Activated CD8-positive, alpha-beta memory T cell treated with anti-CD3 and anti-CD28 coated beads for 24 hours (primary cell): Measurements from ENCODE around the gene DTL.

Source experiments
- DNase-seq: peaks from one replicate; pipeline ENCODE4 v3.0.0-alpha.2; 2020

Gene DTL

DNA sequence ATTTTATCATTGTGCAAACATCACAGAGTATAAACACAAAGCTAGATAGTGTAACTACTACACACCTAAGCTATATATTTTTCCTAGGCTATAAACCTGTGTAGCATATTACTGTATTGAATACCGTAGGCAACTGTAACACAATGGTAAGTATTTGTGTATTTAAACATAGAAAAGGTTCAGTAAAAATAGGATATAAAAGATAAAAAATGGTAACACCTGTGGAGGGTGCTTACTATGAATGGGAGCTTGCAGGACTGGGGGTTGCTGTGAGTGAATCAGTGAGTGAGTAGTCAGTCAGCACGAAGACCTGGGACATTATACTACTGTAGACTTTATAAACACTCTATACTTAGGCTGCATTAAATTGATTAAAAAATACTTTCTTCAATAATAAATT, 4.1 kb downstream of the DTL start:
- no peak for DNase-seq

DNA sequence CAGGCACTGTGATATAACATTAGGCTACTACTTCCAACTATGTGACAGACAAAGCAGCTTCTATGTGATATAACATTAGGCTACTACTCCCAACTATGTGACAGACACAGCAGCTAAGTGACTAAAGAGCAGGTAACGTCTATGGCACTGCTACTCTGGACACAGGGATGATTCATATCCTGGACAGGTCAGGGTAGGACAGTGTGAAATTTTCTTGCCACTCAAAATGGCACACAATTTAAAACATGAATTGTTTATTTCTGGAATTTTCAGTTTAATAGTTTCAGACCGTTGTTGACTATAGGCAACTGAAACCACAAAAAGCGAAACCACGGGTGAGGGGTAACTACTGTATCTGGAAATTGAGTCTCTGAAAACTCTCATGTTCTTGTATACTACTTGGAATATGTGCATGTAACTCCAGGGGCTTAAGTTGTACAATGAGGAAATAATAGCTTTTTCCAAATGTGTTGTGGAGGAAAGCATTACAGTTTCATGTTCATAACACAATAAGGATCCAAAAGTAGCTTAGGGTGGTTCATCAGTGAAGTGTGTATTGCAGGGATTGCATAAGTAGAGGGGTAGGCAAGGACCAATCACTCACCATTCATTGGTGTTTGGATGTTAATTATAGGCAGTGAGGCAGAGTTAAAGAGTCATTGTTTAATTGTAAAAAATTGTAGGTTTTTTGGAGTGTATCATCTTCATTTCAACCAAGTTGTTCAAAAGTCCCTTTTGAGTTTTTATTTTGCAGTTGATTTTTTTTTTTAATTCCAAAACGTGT, 5.3 kb downstream of the DTL start:
- no peak for DNase-seq

DNA sequence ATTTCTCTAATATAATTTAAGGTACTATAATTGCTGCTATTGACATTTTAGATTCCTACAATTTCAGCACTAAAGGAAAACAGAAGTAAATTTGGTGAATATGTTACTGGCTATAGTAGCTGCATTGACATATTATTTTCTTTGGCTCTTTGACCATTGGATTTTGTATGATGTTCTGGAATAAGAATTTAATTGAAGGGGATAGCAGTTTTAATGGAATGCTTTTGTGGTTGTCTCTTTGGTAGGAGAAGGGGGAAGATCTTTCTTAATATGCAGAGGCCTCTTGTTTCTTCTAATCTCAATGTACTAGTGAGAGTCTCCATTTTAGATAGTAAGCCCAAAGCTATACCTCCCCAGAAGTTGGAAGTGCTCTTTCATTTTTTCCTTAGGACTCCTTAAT, 6.9 kb downstream of the DTL start:
- DNase-seq: no peak

DNA sequence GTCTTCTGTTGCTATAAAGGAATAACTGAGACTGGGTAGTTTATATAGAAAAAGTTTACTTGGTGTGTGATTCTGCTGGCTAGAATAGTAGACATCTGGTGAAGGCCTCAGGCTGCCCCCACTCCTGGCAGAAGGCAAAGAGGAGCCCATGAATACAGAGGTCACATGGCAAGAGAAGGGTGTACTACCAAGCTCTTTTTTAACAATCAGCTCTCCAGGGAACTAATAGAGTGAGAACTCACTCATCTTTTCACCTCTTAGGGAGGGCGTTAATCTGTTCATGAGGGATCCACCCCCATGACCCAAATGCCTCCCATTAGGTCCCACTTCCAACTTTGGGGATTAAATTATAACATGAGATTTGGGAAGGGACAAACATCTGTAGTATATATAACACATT, 9.3 kb downstream of the DTL start:
- no peak for DNase-seq

DNA sequence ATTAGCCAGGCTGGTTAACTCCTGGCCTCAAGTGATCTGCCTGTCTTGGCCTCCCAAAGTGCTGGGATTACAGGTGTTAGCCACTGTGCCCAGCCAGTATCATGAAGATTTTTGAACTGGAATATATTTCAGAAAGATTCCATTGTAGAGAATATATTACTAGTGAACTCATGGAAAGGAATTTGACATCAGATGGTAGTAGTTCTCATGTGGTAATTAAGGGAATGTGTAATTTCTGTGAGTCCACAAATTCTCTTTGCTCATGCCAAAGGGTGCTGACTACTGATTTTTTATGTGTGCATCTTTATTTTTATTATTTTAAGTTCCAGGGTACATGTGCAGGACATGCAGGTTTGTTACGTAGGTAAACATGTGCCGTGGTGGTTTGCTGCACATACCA, 10.4 kb downstream of the DTL start:
- no peak for DNase-seq

DNA sequence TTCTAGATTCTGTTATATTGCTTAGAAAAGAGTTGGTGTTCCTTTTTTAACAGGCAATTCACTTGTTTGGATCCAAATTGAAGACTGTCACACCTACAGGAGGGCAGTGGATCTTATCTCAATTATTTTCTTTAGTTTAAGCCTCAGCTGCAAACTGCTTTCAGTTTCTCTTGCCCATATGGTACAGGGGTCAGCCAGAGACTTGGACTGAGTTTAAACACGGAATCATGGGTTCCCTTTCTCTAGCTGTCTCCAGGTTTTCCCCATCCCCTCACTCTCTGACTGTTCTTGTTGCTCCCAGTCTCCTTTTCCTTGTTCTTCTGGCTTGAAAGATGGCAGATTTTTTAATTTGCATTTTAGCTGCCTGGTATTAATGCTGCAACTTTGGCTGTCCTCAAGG, 18.4 kb downstream of the DTL start:
- DNase-seq: no peak

DNA sequence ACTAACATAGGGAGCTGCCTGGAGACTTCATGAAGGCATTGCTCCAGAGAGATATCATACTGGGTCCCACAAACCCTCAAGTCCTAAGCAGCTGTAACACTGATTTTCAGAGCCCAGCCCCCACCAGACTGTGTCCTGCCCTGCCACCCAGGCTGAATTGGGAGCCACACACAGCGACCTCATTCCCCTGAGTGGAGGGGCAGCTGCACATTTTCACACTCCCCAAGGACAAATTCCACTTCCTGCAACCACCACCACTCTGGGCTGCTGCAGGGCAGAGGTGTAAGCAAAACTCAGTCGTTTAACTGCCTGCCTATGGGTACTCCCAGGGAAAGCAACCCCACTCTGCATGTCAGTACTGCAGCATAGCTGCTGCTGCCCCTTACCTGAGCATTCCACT, 19.8 kb downstream of the DTL start:
- no peak for DNase-seq

DNA sequence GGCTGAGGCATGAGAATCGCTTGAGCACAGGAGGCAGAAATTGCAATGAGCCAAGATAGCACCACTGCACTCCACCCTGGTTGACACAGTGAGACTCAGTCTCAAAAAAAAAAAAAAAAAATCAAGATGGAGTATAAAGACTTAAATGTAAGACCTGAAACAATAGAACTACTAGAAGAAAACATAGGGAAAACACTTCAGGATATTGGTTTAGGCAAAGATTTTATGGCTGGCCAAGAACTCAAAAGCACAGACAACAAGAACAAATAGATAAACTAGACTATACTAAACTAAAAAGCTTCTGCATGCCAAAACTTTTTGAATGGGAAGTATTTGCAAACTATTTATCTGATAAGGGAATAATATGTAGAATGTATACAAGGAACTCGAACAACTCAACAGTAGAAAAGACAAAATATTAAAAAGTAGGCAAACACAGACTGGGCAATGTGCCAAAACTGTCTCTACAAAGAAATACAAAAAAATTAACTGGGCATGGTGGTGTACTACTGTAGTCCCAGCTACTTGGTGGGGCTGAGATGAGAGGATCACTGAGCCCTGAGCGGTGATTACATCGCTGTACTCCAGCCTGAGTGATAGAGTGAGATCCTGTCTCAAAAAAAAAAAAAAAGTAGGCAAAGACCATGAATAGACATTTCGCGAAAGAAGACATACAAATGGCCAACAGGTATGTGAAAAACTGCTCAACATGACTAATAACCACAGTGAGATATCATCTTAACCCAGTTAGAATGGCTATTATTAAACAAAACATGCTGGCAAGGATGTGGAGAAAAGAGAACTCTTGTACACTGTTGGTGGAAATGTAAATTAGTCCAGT, 25.3 kb downstream of the DTL start:
- DNase-seq: no peak

DNA sequence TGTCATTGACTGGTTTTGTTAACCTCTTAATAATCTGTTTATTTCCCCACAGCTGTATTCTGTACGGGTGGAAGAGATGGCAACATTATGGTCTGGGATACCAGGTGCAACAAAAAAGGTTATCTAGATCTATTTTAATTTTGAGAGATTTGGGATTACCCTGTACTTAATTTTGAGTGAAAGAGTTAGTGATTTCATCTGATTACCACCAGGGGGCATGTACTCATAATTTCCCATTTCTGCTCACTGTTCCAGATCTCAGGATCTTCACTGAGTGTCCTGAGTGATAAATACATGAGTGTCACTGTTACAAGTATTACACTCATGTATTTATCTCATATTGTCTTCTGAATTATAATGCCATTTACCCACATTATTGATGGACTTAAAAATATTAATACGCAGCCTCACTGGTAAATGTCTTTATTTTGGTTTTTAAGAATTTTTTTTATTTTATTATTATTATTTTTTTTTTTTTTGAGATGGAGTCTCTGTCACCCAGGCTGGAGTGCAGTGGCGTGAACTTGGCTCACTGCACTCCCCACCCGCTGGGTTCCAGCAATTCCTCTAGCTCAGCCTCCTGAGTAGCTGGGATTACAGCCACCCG, 27.4 kb downstream of the DTL start:
- no peak for DNase-seq

DNA sequence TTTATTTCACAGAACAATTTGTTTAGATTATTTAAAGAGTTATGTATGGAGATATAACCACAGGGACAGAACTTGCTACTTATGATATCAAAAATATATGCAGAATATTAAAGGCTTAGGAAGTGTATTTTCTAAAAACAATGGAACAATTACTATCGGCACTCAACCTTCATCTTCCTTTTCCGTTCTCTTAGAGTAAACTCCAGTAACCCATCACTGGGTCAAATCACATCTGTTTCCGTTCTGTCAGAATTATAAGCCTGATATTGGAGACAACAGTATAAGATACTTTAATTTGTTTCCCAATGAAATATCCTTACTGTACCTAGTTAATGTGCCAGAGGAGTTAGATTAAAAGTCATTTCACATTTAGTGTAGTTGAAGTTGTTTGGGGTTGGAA, 32.2 kb downstream of the DTL start:
- DNase-seq: no peak

DNA sequence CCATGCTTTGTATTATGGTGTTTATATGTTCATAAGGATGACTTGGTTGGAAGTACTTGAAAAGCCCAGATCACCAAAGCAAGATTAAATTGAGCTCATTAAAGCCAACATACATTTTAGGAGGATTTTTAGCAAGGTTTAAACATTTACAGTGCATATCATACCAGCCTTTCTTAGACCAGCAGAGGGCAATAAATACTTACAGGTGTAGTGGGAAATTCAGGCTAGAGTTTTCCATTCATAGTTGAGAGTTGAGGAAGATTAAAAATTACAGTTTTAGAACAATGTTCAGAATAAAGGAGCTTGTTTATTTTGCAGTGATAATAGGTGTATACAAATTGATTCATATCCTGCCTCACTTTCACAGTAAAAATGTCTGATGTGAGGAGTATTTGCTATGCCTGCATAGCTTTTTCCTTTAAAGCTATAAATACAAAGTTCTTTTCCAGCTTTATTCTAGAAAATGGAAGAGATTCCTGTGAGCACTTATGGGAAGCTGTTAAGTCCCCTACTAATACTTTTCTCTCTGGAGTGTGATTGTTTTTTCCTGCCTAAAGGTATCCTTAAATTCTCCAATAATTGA, 35.3 kb downstream of the DTL start:
- DNase-seq: no peak

DNA sequence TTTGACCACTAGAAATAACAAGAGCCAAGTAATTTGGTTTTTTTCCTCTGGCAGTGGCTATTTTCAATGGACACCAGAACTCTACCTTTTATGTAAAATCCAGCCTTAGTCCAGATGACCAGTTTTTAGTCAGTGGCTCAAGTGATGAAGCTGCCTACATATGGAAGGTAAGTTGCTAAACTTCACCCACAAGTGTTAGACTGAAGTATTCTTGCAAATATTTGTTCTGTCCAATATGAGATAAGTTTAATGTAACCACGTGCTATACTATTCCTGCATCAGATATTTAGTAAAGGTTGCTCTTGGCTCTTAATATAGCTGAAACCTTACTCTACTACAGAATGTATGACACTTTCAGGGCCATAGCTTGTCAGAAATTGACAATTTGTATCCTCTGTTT, 36.5 kb downstream of the DTL start:
- DNase-seq: no peak

DNA sequence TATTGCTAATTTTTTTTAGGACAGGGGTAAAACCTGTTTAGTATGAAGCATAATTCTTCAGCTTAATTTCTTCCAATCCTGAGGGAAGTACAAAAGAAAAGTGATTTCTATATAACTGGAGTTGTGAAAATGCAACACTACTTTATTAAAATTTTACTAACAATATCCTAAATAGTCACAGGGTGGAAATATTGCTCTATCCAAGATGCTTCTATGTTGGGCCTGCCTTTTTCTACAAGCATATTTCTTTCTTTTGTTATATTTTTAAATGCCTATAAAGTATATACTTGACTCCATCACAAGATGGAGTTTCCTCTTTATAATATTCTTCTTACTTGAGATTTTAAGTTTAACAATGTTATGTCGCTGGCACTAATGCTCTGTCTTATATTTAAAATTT, 37.9 kb downstream of the DTL start:
- no peak for DNase-seq

DNA sequence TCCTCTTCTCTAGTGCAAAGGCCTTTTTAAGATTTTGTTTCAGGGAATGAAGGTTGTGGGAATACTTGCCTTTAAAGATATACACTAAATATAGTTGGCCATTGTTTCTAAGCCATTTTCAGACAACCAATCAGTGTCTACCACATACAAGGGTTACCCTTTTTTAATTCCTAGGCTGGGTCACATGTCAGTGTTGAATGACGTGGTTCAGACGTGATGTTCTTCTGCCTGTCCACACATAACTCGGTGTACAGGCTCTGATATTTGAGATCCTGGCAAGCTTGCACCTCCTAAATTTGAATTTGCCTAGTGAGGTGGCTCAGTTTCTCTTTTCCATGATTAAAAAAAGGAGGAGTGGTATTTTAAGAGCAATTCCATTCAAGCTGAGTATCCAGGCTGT, 38.8 kb downstream of the DTL start:
- DNase-seq: no peak

DNA sequence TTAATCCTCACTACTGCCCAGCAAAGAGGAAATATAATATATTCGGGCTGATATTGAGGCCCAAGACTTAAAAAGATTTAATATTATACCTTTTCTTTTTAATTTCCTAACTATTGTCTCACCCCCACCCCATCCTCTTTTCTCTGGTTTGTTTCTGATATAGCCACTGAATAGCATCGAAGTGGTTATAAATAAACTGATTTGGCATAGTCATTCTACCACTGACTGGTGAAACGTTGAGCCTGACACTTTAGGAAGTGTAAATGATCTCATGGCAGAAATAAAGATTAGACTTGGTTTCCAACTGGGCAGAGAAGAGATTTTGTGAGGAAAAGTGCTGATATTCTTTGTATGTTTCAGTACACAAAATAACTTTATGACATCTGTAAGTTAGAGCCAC, 39.3 kb downstream of the DTL start:
- DNase-seq: no peak

DNA sequence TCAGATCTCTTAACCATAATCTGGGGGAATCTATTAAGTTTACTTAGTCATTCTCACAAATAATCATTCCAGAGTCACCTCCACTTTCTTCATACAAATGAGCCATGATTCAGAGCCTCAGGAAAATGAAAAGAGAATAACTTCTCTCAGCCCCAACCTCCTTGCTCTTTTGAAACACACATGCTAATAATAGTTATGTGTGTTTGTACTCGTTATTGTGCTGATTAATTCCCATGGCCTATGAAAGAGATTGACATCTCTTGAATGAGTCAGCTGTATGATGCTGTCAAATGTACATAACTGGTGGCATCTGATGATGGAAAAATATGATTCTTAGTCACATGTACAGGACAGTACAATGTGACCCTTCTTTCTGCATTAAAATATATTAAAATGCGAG, 41.5 kb downstream of the DTL start:
- DNase-seq: no peak

DNA sequence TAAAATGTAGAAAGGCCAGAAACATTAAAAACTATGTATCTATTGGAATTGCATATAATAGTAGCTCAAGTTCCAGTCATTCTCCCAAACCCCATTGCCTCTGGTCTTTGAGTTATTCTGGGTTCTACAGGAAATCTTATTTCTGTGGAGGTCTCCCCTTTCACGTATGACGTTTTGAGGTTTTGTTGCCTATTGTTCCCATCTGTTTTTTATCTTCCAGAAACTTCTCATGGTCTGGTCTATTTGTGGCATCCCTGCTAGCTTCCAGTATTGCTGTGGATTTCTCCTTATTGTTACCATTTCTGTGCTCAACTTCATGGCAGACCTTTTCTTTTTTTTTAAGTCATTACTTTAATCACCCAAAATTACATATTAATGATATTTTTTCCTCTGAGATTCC, 43.3 kb downstream of the DTL start:
- DNase-seq: no peak

DNA sequence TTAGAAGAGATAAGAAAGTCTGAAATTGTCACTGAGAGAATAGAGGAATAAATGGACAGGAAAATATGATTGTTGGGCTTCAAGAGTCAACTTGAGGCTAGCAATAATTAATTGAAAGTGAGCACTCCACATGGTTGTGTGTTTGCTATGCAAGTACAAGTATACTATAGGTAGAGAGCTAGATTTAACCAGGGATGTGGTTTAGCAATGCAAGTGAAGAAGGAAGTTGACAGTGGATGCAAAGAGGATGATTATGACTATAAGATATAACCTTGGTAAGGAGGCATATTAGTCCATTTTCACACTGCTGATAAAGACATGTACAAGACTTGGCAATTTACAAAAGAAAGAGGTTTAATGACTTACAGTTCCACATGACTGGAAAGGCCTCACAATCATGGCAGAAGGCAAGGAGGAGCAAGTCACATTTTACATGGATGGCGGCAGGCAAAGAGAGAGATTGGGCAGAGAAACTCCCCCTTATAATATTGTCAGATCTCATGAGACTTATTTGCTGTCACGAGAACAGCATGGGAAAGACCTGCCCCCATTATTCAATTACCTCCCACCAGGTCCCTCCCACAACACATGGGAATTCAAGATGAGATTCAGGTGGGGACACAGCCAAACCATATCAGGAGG, 47.3 kb downstream of the DTL start:
- DNase-seq: no peak

DNA sequence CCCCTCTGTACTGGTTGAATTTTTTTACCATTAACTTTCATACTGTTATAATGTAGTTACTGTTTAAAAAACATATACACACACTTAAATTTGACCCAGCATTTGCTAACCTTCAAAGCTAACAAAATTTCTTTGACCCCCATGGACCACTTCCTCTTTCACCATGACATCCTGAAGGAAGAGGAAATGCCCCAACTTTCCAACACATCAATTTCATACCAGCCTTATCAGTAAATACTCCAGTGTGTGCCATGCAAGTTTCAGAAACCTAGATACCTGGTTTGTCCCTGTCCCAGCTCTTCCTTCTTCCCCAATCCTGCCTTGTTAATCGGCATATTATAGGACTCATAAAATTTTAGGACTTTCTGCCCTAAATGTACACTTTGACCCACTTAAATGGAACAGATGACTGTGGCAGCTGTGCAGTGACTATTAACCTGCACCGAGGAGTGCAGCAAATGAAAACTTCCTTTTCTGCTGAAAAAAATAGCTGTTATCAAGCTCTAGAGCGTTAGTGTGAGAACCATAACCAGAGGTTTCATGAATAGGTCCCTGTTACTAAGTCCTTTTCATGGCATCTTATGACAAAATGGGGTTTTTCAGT, 54.1 kb downstream of the DTL start:
- no peak for DNase-seq

DNA sequence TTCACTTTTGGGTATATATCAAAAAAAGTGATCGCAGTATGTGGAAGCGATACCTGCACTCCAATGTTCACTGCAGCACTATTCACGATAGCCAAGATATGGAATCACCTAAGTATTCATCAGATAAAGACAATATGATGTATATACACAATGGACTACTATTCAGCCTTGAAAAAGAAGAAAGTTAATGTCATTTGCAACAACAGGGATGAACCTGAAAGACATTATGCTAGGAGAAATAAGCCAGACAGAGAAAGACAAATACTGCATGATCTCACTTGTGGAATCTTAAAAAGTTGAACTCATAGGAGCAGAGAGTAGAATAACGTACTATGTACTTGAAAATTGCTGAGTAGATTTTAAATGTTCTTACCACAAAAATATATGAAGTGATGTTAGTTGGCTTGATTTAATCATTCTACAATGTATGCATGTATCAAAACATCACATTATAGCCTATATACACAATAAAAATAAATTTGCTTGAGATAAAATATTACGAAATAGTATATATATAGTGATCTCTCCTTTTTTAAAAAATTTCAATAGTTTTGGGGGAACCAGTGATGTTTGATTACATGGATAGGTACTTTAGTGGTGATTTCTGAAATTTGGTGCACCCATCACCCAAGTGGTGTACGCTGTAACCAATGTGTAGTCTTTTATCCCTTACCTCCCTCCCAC, 56.0 kb downstream of the DTL start:
- DNase-seq: no peak

DNA sequence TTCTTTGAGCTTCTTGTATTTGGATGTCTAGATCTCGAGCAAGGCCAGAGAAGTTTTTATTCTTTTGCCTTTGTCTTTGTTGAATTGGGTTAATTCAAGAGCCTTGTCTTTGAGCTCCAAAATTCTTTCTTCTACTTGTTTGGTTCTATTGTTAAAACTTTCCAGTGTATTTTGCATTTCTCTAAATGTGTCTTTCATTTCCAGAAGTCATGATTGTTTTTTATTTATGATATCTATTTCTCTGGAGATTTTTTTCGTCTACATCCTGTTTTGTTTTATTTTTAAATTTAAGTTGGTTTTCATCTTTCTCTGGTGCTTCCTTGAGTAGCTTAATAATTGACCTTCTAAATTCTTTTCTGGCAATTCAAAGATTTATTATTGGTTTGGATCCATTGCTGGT, 61.8 kb downstream of the DTL start:
- no peak for DNase-seq

DNA sequence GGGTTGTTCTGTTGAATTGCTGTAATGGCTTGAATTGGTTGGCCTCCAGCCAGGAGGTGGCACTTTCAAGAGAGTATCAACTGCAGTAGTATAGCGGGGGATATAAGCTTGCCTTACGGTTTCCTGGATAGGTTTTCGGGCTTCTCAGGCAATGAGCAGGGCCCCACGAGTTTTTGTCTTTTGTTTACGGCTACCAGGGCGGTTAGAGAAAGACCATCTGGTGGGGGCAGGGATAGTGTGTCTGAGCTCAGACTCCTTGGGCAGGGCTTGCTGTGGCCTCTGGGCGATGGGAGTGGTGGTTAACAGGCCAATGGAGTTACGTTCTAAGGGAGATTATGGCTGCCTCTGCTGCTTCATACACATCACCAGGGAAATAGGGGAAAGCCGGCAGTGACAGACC, 62.8 kb downstream of the DTL start:
- DNase-seq: no peak
